Chondrocyte (in vitro differentiated cells): ENCODE results near the gene L3MBTL2. TPM values are rescaled to one million over a fixed set of nuclear protein-coding genes. Genes with fewer than 3 reads are reported as not detected.

Experiments used
- DNase-seq: peaks from one replicate; pipeline ENCODE4 v3.0.0; 2021; ENCODE audit warnings: mixed read lengths, low spot score
- H3K27ac Mint-ChIP-seq: one replicate; pipeline ENCODE4 v1.8.0; 2021; ENCODE audit warnings: mild to moderate bottlenecking, moderate library complexity, mixed read lengths; ENCODE audit not compliant: unreplicated experiment
- H3K27me3 Mint-ChIP-seq: 2 replicates; pipeline ENCODE4 v1.8.0; 2021; ENCODE audit warnings: low read depth, mixed read lengths
- H3K36me3 Mint-ChIP-seq: 2 replicates; pipeline ENCODE4 v1.8.0; 2021; ENCODE audit warnings: low read depth, mixed read lengths
- H3K4me1 Mint-ChIP-seq: 2 replicates; pipeline ENCODE4 v1.8.0; 2021; ENCODE audit warnings: low read depth, mild to moderate bottlenecking, mixed read lengths
- H3K4me3 Mint-ChIP-seq: one replicate; pipeline ENCODE4 v1.8.0; 2021; ENCODE audit warnings: mild to moderate bottlenecking, moderate library complexity, mixed read lengths; ENCODE audit not compliant: unreplicated experiment
- H3K9me3 Mint-ChIP-seq: 2 replicates; pipeline ENCODE4 v1.8.0; 2021; ENCODE audit warnings: low read depth, mixed read lengths
- CTCF ChIP-seq: fragments of 200-600 bp; sonication (generic); IDR thresholded peaks from 2 replicates; pipeline ENCODE4 v1.5.0; 2021; ENCODE audit warnings: antibody characterized with exemption, mild to moderate bottlenecking, moderate library complexity
- long read RNA-seq: library from polyadenylated mRNA; stranded (forward); transcript quantifications from one replicate; pipeline ENCODE4 v2.0.0, GENCODE V29; 2021
- total RNA-seq: library from RNA; stranded (reverse); gene quantifications from 3 replicates; pipeline ENCODE4 v1.2.1, GENCODE V29; 2021

Gene L3MBTL2
- 16.6 to 27.1 TPM (median 17.7 TPM) in 3 replicates for total RNA-seq
- long read RNA-seq, transcript L3MBTL2-201 (17 exons, 3,296 nt) = major isoform, 47 of 65 reads
- long read RNA-seq, partial matches to known transcripts = 5 of 65 reads
- long read RNA-seq, other reads (novel, unspliced or antisense) = 11 of 65 reads

- no peaks in the 10 kb centered on the region for H3K9me3 Mint-ChIP-seq
- H3K4me3 Mint-ChIP-seq = peak within 1 kb of the TSS; percentile 90
- no peaks in the 10 kb centered on the region for H3K27me3 Mint-ChIP-seq
- peak; percentile 98 for DNase-seq
- no peak for TF ChIP-seq CTCF
- H3K4me1 Mint-ChIP-seq = peaks cover 14% of the 10 kb centered on the region
- peak within 1 kb of the TSS; percentile 92 for H3K27ac Mint-ChIP-seq
- H3K36me3 Mint-ChIP-seq = peaks cover 6% of the 10 kb centered on the region
Measured at GRCh38 chr22:41204992-41205900, at the start of gene L3MBTL2. Gene L3MBTL2 (plus strand): TSS chr22:41205312. CDS start chr22:41205363, 51 bp downstream.

- no peak overlapping the region for H3K4me3 Mint-ChIP-seq
- H3K9me3 Mint-ChIP-seq = no peaks in the 10 kb centered on the region
- no peaks in the 10 kb centered on the region for H3K4me1 Mint-ChIP-seq
- TF ChIP-seq CTCF = no peak
- H3K36me3 Mint-ChIP-seq = peaks cover 49% of the 10 kb centered on the region
- H3K27ac Mint-ChIP-seq = no peak overlapping the region
- no peaks in the 10 kb centered on the region for H3K27me3 Mint-ChIP-seq
- DNase-seq = no peak
Measured at GRCh38 chr22:41157083-41157482, 48.0 kb upstream of the L3MBTL2 start.

- DNase-seq = no peak
- Mint-ChIP-seq H3K36me3 (peaks cover 37% of the 10 kb centered on the region), H3K27ac (no peak overlapping the region), H3K27me3 (no peaks in the 10 kb centered on the region), H3K9me3 (no peaks in the 10 kb centered on the region), H3K4me1 (no peaks in the 10 kb centered on the region), H3K4me3 (no peak overlapping the region)
- no peak for TF ChIP-seq CTCF
Measured at GRCh38 chr22:41169157-41169556, 36.0 kb upstream of the L3MBTL2 start.

GRCh38 chr22:41171996-41172395 lies 33.1 kb upstream of the L3MBTL2 start:
- no peak for DNase-seq
- Mint-ChIP-seq H3K9me3 (no peaks in the 10 kb centered on the region), H3K27ac (no peak overlapping the region), H3K4me3 (no peak overlapping the region), H3K4me1 (peaks cover 12% of the 10 kb centered on the region), H3K27me3 (no peaks in the 10 kb centered on the region), H3K36me3 (peaks cover 51% of the 10 kb centered on the region)
- no peak for TF ChIP-seq CTCF

GRCh38 chr22:41175546-41175945 lies 29.6 kb upstream of the L3MBTL2 start:
- Mint-ChIP-seq H3K36me3 (peaks cover 44% of the 10 kb centered on the region), H3K9me3 (no peaks in the 10 kb centered on the region), H3K4me3 (no peak overlapping the region), H3K27ac (no peak overlapping the region), H3K27me3 (no peaks in the 10 kb centered on the region), H3K4me1 (peaks cover 18% of the 10 kb centered on the region)
- DNase-seq = no peak
- no peak for TF ChIP-seq CTCF
